Endothelial cell (in vitro differentiated cells): ENCODE measurements around the gene GJB4. TPM values are rescaled to one million over a fixed set of nuclear protein-coding genes. Genes with fewer than 3 reads are reported as not detected.

Experiments used
- DNase-seq: peaks from one replicate; pipeline ENCODE4 v3.0.0; 2021; ENCODE audit warnings: low spot score
- H3K27ac Mint-ChIP-seq: one replicate; pipeline ENCODE4 v1.8.0; 2021; ENCODE audit warnings: mixed read lengths, inconsistent platforms; ENCODE audit not compliant: unreplicated experiment
- H3K27me3 Mint-ChIP-seq: one replicate; pipeline ENCODE4 v1.8.0; 2021; ENCODE audit warnings: mild to moderate bottlenecking, moderate library complexity, mixed read lengths, inconsistent platforms; ENCODE audit not compliant: unreplicated experiment
- H3K36me3 Mint-ChIP-seq: one replicate; pipeline ENCODE4 v1.8.0; 2021; ENCODE audit warnings: mild to moderate bottlenecking, low read depth, mixed read lengths, inconsistent platforms; ENCODE audit not compliant: unreplicated experiment
- H3K4me1 Mint-ChIP-seq: one replicate; pipeline ENCODE4 v1.8.0; 2021; ENCODE audit warnings: mild to moderate bottlenecking, mixed read lengths, inconsistent platforms; ENCODE audit not compliant: unreplicated experiment
- H3K4me3 Mint-ChIP-seq: one replicate; pipeline ENCODE4 v1.8.0; 2021; ENCODE audit warnings: mild to moderate bottlenecking, mixed read lengths, inconsistent platforms; ENCODE audit not compliant: unreplicated experiment
- H3K9me3 Mint-ChIP-seq: one replicate; pipeline ENCODE4 v1.8.0; 2021; ENCODE audit warnings: mixed read lengths, inconsistent platforms; ENCODE audit not compliant: unreplicated experiment
- CTCF ChIP-seq: fragments of 200-600 bp; sonication (generic); IDR thresholded peaks from one replicate; pipeline ENCODE4 v1.5.0; 2021; ENCODE audit warnings: antibody characterized with exemption; ENCODE audit not compliant: unreplicated experiment
- total RNA-seq: library from RNA; stranded (reverse); fragmentation: NEBNext Ultra II Directional; extraction: Animal tissue kit (Norgen Biotek cat#: 25700); gene quantifications from one replicate; pipeline ENCODE4 v1.2.1, GENCODE V29; 2021; ENCODE audit not compliant: unreplicated experiment

Gene GJB4
- total RNA-seq, 1 donor from 2014 or later = not detected

- Mint-ChIP-seq H3K27ac (peak overlapping the region; percentile 1), H3K9me3 (no peaks in the 10 kb centered on the region), H3K36me3 (no peaks in the 10 kb centered on the region), H3K4me1 (peaks cover 35% of the 10 kb centered on the region), H3K4me3 (no peak overlapping the region), H3K27me3 (peaks cover 2% of the 10 kb centered on the region)
- DNase-seq = no peak
- TF ChIP-seq CTCF = no peak
Observed at GRCh38 chr1:34777519-34778321, 18.2 kb downstream of the GJB4 start.

GRCh38 chr1:34778381-34778780 lies 18.8 kb downstream of the GJB4 start:
- H3K27me3 Mint-ChIP-seq = peaks cover 3% of the 10 kb centered on the region
- H3K4me3 Mint-ChIP-seq = no peak overlapping the region
- H3K9me3 Mint-ChIP-seq = no peaks in the 10 kb centered on the region
- TF ChIP-seq CTCF = no peak
- no peak for DNase-seq
- no peaks in the 10 kb centered on the region for H3K36me3 Mint-ChIP-seq
- peak overlapping the region; percentile 1 for H3K27ac Mint-ChIP-seq
- peaks cover 40% of the 10 kb centered on the region for H3K4me1 Mint-ChIP-seq

- Mint-ChIP-seq H3K27me3 (peaks cover 5% of the 10 kb centered on the region), H3K9me3 (no peaks in the 10 kb centered on the region), H3K4me3 (no peak overlapping the region), H3K36me3 (peaks cover 2% of the 10 kb centered on the region), H3K4me1 (peaks cover 43% of the 10 kb centered on the region), H3K27ac (no peak overlapping the region)
- no peak for TF ChIP-seq CTCF
- no peak for DNase-seq
Observed at GRCh38 chr1:34779005-34779404, 19.5 kb downstream of the GJB4 start.

- H3K4me1 Mint-ChIP-seq = peaks cover 44% of the 10 kb centered on the region
- TF ChIP-seq CTCF = no peak
- no peak for DNase-seq
- H3K9me3 Mint-ChIP-seq = no peaks in the 10 kb centered on the region
- H3K36me3 Mint-ChIP-seq = peaks cover 4% of the 10 kb centered on the region
- H3K4me3 Mint-ChIP-seq = no peak overlapping the region
- H3K27ac Mint-ChIP-seq = no peak overlapping the region
- peaks cover 7% of the 10 kb centered on the region for H3K27me3 Mint-ChIP-seq
Observed at GRCh38 chr1:34779526-34779925, 20.0 kb downstream of the GJB4 start.

GRCh38 chr1:34779962-34780361 lies 20.4 kb downstream of the GJB4 start:
- no peaks in the 10 kb centered on the region for H3K9me3 Mint-ChIP-seq
- no peak overlapping the region for H3K4me3 Mint-ChIP-seq
- no peak overlapping the region for H3K27ac Mint-ChIP-seq
- peaks cover 9% of the 10 kb centered on the region for H3K27me3 Mint-ChIP-seq
- H3K36me3 Mint-ChIP-seq = peaks cover 4% of the 10 kb centered on the region
- no peak for TF ChIP-seq CTCF
- H3K4me1 Mint-ChIP-seq = peaks cover 44% of the 10 kb centered on the region
- DNase-seq = no peak
